UCSD-AML1 (cell line): ENCODE data around the gene SCAMP4.
"Not testable (repeated sequence)": the region's sequence is repeated elsewhere in the genome, so short reads cannot be mapped to it uniquely, and the experiment has no call there.

Experiments used
- DNase-seq: peaks from one replicate; lab custom pipeline; 2025; ENCODE audit not compliant: unreplicated experiment; lab: John Stamatoyannopoulos, UW

SCAMP4 gene

GRCh38 chr19:1865172-1866010 is 39.8 kb upstream of the SCAMP4 start:
- no peak for DNase-seq

GRCh38 chr19:1866693-1867348 is 38.4 kb upstream of the SCAMP4 start:
- DNase-seq: no peak

GRCh38 chr19:1867349-1867724 is 37.9 kb upstream of the SCAMP4 start:
- no peak for DNase-seq

GRCh38 chr19:1868971-1869370 is 36.2 kb upstream of the SCAMP4 start:
- DNase-seq: no peak

GRCh38 chr19:1871140-1871597 is 34.0 kb upstream of the SCAMP4 start:
- no peak for DNase-seq

- no peak for DNase-seq
Measured at GRCh38 chr19:1871630-1872029, 33.6 kb upstream of the SCAMP4 start.

- no peak for DNase-seq
Measured at GRCh38 chr19:1872807-1873523, 32.2 kb upstream of the SCAMP4 start.

- no peak for DNase-seq
Measured at GRCh38 chr19:1873524-1874473, 31.4 kb upstream of the SCAMP4 start.

GRCh38 chr19:1874554-1875185 is 30.5 kb upstream of the SCAMP4 start:
- no peak for DNase-seq

GRCh38 chr19:1875265-1875645 is 29.9 kb upstream of the SCAMP4 start:
- not testable (repeated sequence) for DNase-seq

- DNase-seq: peak; percentile 91
Measured at GRCh38 chr19:1875646-1876495, 29.3 kb upstream of the SCAMP4 start.

- not testable (repeated sequence) for DNase-seq
Measured at GRCh38 chr19:1876496-1877279, 28.5 kb upstream of the SCAMP4 start.

- not testable (repeated sequence) for DNase-seq
Measured at GRCh38 chr19:1877280-1877660, 27.9 kb upstream of the SCAMP4 start.

GRCh38 chr19:1878583-1878982 is 26.6 kb upstream of the SCAMP4 start:
- not testable (repeated sequence) for DNase-seq

- DNase-seq: not testable (repeated sequence)
Measured at GRCh38 chr19:1879982-1880381, 25.2 kb upstream of the SCAMP4 start.

- DNase-seq: no peak
Measured at GRCh38 chr19:1880611-1881392, 24.4 kb upstream of the SCAMP4 start.

- not testable (repeated sequence) for DNase-seq
Measured at GRCh38 chr19:1881393-1882088, 23.7 kb upstream of the SCAMP4 start.
